ENCODE measurements around the gene MPND.

The MPND gene

DNA sequence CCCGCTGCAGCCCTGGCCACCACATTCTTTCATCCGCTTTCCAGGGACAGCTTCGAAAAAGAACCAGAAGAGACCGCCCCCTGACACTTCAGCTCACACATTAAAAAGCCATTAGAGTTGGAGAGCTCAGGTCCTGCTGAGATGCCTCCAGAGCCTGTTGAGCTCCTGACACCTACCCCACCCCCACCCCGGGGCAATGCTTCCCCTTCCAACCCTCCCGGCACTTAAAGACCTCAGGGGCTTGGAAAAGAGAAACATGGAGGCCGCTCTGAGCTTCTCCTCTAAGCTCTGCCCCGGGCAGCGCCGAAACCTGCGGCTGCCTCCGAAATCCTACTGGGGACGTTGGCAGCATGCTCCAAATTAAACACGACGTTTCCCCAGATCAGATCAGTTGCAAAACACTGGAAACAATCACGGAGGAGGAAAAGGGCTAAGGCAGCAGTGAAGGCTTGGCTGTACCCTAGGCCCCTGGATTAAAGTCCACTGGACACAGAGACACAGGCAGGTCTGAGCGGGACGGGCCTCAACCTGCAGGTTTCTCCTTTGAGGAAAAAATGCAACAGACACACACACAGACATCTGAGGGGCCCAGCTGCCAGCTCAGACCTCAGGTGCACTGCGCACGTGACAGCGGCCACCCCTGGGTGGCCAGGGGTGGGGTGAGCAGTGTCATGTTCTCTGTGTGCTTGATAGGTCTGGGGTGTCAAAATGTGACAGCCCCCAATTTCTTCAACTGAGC lies 47.4 kb downstream of the MPND start:
- DNase-seq (ENCODE audit: insufficient read length) (no peak), FAIRE-seq (no peak)
- no peak for TF ChIP-seq POLR2AphosphoS5 (IDR thresholded peaks at IDR 0.05; ENCODE audit: low read depth, low read length)
- no peak for TF ChIP-seq POLR2A (IDR thresholded peaks at IDR 0.05; ENCODE audit: low read depth, low read length)
- TF ChIP-seq TAF1 (IDR thresholded peaks at IDR 0.05; ENCODE audit: borderline replicate concordance, low read depth, low read length), result no peak

DNA sequence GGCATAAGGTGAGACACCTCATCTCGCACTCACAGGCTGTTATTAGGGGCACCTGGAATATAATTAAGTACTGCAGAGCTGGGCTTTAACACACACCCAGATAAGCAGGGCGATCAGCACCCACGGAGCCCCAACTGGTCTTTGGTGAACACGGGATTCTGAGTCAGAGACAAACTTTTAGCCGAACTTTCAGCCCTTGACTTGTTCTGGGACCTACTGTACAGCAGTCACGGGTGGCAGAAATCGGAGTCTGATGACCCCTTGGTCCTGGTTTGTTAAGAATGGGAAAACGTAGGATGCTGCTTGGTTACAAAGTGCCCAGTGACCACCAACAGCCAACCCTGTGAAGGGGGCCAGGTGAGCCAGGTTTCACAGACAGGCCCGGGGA lies 47.9 kb downstream of the MPND start:
- no peak for DNase-seq (ENCODE audit: insufficient read length)
- no peak for FAIRE-seq
- TF ChIP-seq POLR2AphosphoS5 (IDR thresholded peaks at IDR 0.05; ENCODE audit: low read depth, low read length), result no peak
- no peak for TF ChIP-seq POLR2A (IDR thresholded peaks at IDR 0.05; ENCODE audit: low read depth, low read length)
- no peak for TF ChIP-seq TAF1 (IDR thresholded peaks at IDR 0.05; ENCODE audit: borderline replicate concordance, low read depth, low read length)

DNA sequence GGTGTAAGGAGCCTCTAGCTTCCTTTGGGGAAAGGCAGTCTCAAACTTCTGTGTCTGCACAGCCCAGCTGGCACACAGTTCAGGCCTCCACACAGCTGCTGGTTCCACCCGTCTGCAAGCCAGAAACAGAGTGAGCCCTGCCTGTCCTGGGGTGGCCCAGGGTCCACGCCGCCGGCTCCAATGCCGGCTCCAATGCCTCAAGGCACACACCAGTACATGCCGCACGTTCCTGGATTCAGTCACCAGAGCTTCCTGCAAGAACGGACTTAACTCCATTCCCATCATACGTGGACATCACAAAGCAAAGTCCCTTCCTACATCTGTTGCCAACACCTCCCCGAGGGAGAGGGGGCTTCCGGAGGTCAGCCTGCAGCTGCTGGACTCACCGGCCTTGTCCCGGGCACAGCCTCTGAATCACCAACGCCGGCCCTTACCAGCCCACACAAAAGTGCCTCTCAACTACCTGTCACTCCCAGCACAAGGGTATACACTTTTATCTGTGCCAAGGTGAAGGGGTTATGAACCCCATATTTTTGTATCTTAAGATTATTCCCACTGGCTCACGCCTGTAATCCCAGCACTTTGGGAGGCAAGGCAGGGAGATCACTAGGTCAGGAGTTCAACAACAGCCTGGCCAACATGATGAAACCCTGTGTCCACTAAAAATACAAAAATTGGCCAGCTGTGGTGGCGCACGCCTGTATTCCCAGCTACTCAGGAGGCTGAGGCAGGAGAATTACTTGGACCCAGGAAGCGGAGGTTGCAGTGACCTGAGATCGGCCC lies 48.5 kb downstream of the MPND start:
- no peak for TF ChIP-seq POLR2A (IDR thresholded peaks at IDR 0.05; ENCODE audit: low read depth, low read length)
- no peak for TF ChIP-seq POLR2AphosphoS5 (IDR thresholded peaks at IDR 0.05; ENCODE audit: low read depth, low read length)
- TF ChIP-seq TAF1 (IDR thresholded peaks at IDR 0.05; ENCODE audit: borderline replicate concordance, low read depth, low read length), result no peak
- DNase-seq (ENCODE audit: insufficient read length) (no peak), FAIRE-seq (peak; percentile 9)

DNA sequence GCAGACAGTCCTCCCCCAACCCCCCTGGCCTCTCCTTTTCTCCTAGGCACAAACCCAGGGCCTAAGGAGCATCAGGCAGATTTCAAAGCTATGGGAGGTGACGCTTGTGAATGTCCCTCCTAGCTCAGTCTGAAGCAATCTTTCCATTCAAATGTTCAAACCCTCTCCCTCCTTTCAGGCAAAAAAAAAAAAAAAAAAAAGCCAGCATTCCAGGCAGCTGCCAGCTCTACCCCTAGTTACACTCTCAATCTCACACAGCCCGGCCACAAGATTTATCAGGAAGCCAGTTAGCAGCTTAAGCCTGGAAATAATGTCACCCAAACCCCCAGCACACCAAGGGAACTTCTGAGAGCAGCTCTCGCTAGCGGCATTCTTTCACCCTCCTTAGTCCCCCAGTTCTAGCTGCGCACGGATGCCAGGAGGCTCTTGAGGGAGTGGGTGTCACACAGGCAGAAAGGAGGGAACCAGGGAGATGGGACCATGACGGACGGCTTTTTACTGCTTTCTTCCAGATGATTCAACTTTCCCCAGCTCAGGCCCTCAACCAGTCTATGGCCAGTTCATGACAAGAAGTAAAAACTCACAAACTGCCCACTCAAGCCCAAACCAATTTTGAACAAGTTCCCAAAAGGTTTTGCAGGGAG lies 50.7 kb downstream of the MPND start:
- no peak for DNase-seq (ENCODE audit: insufficient read length)
- FAIRE-seq, result no peak
- TF ChIP-seq POLR2AphosphoS5 (IDR thresholded peaks at IDR 0.05; ENCODE audit: low read depth, low read length), result no peak
- TF ChIP-seq TAF1 (IDR thresholded peaks at IDR 0.05; ENCODE audit: borderline replicate concordance, low read depth, low read length), result no peak
- no peak for TF ChIP-seq POLR2A (IDR thresholded peaks at IDR 0.05; ENCODE audit: low read depth, low read length)

DNA sequence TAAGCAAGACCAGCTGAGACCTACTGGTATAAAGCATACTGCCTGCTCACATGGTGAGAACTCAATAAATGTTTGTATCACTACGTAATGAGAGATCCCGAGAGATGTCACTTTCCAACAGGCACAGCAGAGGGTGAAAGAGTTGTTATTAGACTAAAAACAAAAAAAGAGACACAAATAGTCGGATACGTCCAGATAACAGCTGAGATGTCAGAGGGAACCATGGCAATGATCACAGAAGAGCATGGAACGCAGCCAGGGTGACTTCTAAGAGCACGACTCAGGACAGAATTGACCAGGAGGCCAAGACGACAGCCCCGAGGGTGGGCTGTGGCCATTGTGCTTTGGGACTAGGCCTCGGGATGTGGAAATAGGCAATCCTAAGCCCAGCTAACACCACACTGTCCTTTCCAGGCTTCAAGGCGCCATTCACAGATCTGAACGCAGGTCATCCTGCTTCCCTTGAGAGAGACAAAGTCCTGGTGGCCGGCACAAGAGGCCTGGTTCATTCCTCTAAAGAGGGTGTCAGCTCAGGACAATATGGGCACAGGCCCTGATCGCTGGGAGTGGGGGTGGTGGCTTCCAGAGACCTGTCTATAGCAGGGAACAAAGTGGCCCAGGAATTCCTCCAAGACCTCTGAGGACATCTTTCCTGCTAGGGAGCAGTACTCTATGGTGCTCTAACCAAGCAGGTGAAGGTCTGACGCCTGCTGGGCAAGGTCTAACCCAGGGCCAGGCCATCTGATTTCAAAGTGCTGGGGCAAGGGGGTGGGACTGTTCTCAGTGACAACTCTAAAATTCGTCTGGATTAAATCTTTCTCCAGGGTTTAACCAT lies 53.8 kb downstream of the MPND start:
- DNase-seq (ENCODE audit: insufficient read length) (no peak), FAIRE-seq (no peak)
- no peak for TF ChIP-seq POLR2A (IDR thresholded peaks at IDR 0.05; ENCODE audit: low read depth, low read length)

DNA sequence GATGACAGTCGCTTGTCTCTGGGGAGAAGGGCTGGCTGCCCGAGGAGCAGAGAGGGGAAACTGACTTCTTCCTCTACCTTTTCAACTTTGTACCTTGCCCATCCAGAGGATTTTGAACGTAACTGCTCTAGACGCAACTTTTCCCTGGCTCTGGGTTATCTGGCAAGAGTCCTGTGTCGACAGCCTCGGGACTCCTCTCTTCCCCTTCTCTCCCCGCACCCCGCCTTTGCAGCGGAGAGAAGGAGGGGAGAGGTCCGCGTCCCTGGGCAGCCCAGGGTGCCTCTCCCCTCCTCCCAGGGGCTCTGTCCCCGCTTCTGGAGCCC lies 56.4 kb downstream of the MPND start:
- TF ChIP-seq POLR2AphosphoS5 (IDR thresholded peaks at IDR 0.05; ENCODE audit: low read depth, low read length) (no peak), POLR2A (IDR thresholded peaks at IDR 0.05; ENCODE audit: low read depth, low read length) (no peak), TAF1 (IDR thresholded peaks at IDR 0.05; ENCODE audit: borderline replicate concordance, low read depth, low read length) (no peak)
- DNase-seq (ENCODE audit: insufficient read length) (no peak), FAIRE-seq (no peak)

DNA sequence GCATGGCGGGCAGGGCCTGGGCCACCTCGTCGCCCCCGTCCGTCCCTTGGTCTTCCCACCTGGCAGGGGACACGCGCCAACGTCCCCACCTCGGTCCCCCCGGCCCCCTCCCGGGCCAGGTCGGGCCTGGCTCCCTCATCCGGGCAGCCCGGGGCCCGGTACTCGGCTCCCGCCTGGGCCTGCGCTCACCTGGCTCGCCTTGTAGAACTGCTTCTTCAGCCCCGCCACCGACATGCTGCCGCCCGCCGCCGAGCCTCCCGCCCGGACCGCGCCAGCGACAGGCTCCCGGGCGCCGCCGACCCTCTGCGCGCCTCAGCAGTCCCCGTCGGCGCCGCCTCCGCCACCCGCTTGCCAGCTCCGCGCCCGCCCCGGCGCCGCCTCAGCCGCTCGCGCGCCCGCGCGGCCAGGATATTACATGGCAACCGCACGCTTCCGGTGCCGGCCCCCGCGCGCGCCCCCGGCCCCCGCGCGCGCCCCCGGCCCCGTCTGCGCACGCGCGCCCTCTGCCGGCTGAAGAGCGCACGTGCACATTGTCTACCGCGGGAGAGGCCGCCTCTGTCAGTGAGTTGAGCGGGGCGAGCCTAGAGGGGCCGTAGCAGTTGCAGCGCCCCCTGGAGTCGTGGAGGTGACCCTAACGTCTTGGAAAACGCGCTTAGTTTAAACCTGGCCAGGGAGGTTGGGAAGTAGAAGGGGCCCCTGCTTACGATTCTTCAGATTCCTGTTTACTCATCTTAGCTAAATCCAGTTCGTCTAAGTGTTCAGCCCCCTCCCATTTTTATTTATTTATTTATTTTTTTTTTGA lies 57.0 kb downstream of the MPND start, which contains the start of gene SH3GL1:
TSS of gene SH3GL1 (minus strand) at position 413 of the 802 bp plus-strand sequence. CDS start at position 234, 179 bp downstream.
- DNase-seq (ENCODE audit: insufficient read length), result peak; percentile 72
- FAIRE-seq, result peak; percentile 97
- TF ChIP-seq POLR2A (IDR thresholded peaks at IDR 0.05; ENCODE audit: low read depth, low read length) (peak; percentile 84; the same call in 1 of the 2 replicates), POLR2AphosphoS5 (IDR thresholded peaks at IDR 0.05; ENCODE audit: low read depth, low read length) (peak; percentile 66; the same call in 1 of the 2 replicates), TAF1 (IDR thresholded peaks at IDR 0.05; ENCODE audit: borderline replicate concordance, low read depth, low read length) (peak; percentile 66; the same call in 1 of the 2 replicates)

DNA sequence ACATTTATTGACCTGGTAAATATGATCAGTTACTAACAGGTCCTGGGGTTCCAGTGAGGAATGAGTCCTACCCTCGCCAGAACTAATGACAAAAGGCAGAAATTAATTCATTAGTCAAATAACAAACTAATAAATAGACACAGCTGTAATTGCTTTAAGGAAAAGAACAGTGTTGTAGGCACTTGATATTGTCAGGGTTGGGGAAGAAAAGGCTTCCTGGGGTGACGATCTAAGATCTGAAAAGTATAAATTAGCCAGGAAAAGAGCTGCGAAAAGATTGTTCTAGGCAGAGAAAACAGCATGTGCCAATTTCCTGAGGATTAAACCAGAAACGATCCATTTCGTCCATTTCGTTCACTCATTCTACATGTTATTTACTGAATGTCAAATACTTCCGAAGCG lies 58.4 kb downstream of the MPND start:
- FAIRE-seq, result no peak
- no peak for TF ChIP-seq TAF1 (IDR thresholded peaks at IDR 0.05; ENCODE audit: borderline replicate concordance, low read depth, low read length)
- no peak for TF ChIP-seq POLR2AphosphoS5 (IDR thresholded peaks at IDR 0.05; ENCODE audit: low read depth, low read length)
- no peak for TF ChIP-seq POLR2A (IDR thresholded peaks at IDR 0.05; ENCODE audit: low read depth, low read length)
- DNase-seq (ENCODE audit: insufficient read length), result no peak

DNA sequence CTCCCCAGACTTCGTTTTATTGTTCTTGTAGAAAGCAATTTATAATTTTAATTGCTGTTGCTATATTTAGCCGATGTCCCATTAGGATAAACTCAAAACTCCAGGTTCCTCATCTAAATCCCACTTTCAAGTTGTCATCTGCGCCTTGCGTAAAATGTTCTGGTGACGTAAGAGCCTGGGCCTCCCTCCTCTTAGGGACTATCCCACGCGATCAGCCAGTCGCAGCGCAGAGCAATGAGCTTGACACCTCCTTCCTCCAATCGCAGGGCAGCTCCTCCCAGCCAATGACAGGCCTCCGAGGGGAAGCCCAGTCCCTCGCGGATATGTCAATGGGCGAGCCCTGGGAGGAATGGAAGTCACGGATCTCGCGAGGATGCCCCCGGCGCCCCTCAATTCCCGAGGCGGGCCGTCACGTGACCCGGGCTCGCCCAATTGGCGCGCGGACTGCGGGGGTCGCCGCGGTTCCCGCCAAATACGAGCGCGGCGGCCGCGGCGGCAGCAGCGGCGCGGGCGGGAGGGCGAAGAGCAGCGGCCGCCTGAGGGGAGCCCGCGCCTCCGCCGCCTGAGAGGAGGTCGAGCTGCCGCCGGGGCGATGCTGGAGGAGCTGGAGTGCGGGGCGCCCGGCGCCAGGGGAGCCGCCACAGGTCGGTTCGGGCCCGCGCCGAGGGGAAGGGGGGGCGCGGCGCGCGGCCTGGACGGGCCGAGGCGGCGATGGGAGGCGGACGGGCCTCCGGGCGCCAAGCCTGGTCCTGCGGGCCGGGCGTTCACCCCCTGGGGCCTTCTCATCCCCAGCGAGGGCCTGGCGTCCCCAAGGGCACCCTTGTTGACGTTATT lies 59.0 kb downstream of the MPND start, which contains the start of gene CHAF1A:
TSS of gene CHAF1A (plus strand) at position 470 of the 834 bp plus-strand sequence. CDS start at position 593, 123 bp downstream.
- DNase-seq (ENCODE audit: insufficient read length) (peak; percentile 100), FAIRE-seq (peak; percentile 100)
- peak; percentile 20; the same call in 1 of the 2 replicates for TF ChIP-seq POLR2AphosphoS5 (IDR thresholded peaks at IDR 0.05; ENCODE audit: low read depth, low read length)
- TF ChIP-seq POLR2A (IDR thresholded peaks at IDR 0.05; ENCODE audit: low read depth, low read length), result peak; percentile 68; the same call in 1 of the 2 replicates
- no peak for TF ChIP-seq TAF1 (IDR thresholded peaks at IDR 0.05; ENCODE audit: borderline replicate concordance, low read depth, low read length)

Data from GM12892 (cell line).